K562 (cell line): ENCODE data around the gene PRICKLE2. TPM values are rescaled to one million over a fixed set of nuclear protein-coding genes. Genes with fewer than 3 reads are reported as not detected.

Source experiments
- ATAC-seq: fragments of 200-7000 bp; cut with Tn5 transposase; 3 replicates; pipeline ENCODE4 v1.9.1; 2020; ENCODE audit warnings: moderate library complexity
- BruUV-seq: library from RNA; stranded (reverse); fragments of 400-500 nt; replicated peaks from 2 replicates; lab custom pipeline; 2021; lab: Mats Ljungman, UMichigan
- CTCF ChIA-PET: fragments of 300-600 bp; formaldehyde crosslinking; extraction: SDS; loops from one replicate; lab custom pipeline; 2021; ENCODE audit warnings: low intra/inter-chr PET ratio; lab: Yijun Ruan, JAX
- POLR2A ChIA-PET: fragments of 300-600, 350-650 bp; sonication (Branson Sonifier 250); formaldehyde crosslinking; extraction: SDS; loops from one replicate; lab custom pipeline; 2021; ENCODE audit warnings: antibody characterized with exemption, inconsistent platforms; lab: Yijun Ruan, JAX
- DNase-seq, 4 experiments: peaks; one replicate each; pipeline versions ENCODE4 v3.0.0 to v3.0.0-alpha.2; 2011 to 2018; ENCODE audit warnings: low spot score in 3 of 4, mixed read lengths in 3 of 4; ENCODE audit errors: extremely low read depth in 1 of 4
- FAIRE-seq: peaks from 2 replicates; lab custom pipeline; 2011; peaks lifted over from hg19 to GRCh38; lab: Jason Lieb, UNC
- H2AFZ ChIP-seq: 2 replicates; pipeline ENCODE4 v1.6.0; 2011; ENCODE audit warnings: low read depth, low read length, control low read depth, inconsistent platforms
- H3K27ac ChIP-seq: fragments of 200-600 bp; 3 replicates; pipeline ENCODE4 v1.8.0; 2011; ENCODE audit warnings: low read depth, mild to moderate bottlenecking, control low read depth, inconsistent platforms, low read length, moderate library complexity, mixed read lengths; ENCODE audit errors: extremely low read depth
- H3K27me3 ChIP-seq, 2 experiments: fragments of 300-600 bp in 1 of 2; 2 replicates in 1 of 2; 3 replicates in 1 of 2; pipeline versions ENCODE4 v1.6.0 to v1.8.0; 2011; ENCODE audit warnings: inconsistent platforms in 2 of 2, low read length in 2 of 2, mild to moderate bottlenecking in 1 of 2, mixed read lengths in 1 of 2, moderate library complexity in 1 of 2; ENCODE audit not compliant: control insufficient read depth in 2 of 2, insufficient read depth in 2 of 2
- H3K36me3 ChIP-seq: fragments of 300-600 bp; 3 replicates; pipeline ENCODE4 v1.8.0; 2011; ENCODE audit warnings: mild to moderate bottlenecking, low read length, inconsistent platforms; ENCODE audit not compliant: control insufficient read depth, insufficient read depth
- H3K4me1 ChIP-seq, 2 experiments: fragments of 200-600 bp in 1 of 2; replicated peaks in 1 of 2; 2 replicates in 1 of 2; 3 replicates in 1 of 2; pipeline versions ENCODE4 v1.5.1 to v1.8.0; 2011; ENCODE audit warnings: inconsistent platforms in 2 of 2, low read length in 2 of 2, mild to moderate bottlenecking in 1 of 2, mixed read lengths in 1 of 2, moderate library complexity in 1 of 2; ENCODE audit not compliant: control insufficient read depth in 2 of 2, insufficient read depth in 2 of 2
- H3K4me2 ChIP-seq: 2 replicates; pipeline ENCODE4 v1.6.1; 2011; ENCODE audit warnings: low read length, control low read depth, inconsistent platforms, mixed read lengths; ENCODE audit not compliant: insufficient read depth
- H3K4me3 ChIP-seq: fragments of 200-600 bp; sonication (generic), shearing (Covaris generic); 2 replicates; pipeline ENCODE4 v1.5.1; 2016; ENCODE audit warnings: control low read depth, inconsistent platforms
- H3K79me2 ChIP-seq: fragments of 200-600 bp; 3 replicates; pipeline ENCODE4 v1.8.0; 2011; ENCODE audit warnings: low read length, inconsistent platforms; ENCODE audit not compliant: control insufficient read depth, insufficient read depth
- H3K9ac ChIP-seq, 2 experiments: 2 replicates each; pipeline versions ENCODE4 v1.6.0 to v1.6.1; 2011; ENCODE audit warnings: low read depth in 2 of 2, low read length in 2 of 2, control low read depth in 1 of 2, inconsistent platforms in 1 of 2, mild to moderate bottlenecking in 1 of 2, mixed read lengths in 1 of 2; ENCODE audit not compliant: insufficient read depth in 1 of 2
- H3K9me1 ChIP-seq: one replicate; pipeline ENCODE4 v1.6.0; 2011; ENCODE audit warnings: inconsistent platforms, mild to moderate bottlenecking, low read length, moderate library complexity; ENCODE audit not compliant: control insufficient read depth, insufficient read depth
- H3K9me3 ChIP-seq: replicated peaks from 2 replicates; pipeline ENCODE4 v1.5.1; 2011; ENCODE audit warnings: low read depth, low read length, inconsistent platforms; ENCODE audit not compliant: control insufficient read depth, insufficient read depth
- H4K20me1 ChIP-seq: replicated peaks from 2 replicates; pipeline ENCODE4 v1.6.1; 2011; ENCODE audit warnings: low read length, inconsistent platforms, mixed read lengths; ENCODE audit not compliant: control insufficient read depth, insufficient read depth
- CBX1 ChIP-seq: sonication (generic); IDR thresholded peaks from 2 replicates; pipeline ENCODE4 v1.6.1; 2016; ENCODE audit warnings: antibody characterized with exemption, low read depth, mild to moderate bottlenecking
- CREBBP ChIP-seq: IDR thresholded peaks from one replicate; pipeline ENCODE4 v1.6.1; 2012; ENCODE audit warnings: low read depth, mild to moderate bottlenecking, control low read depth, inconsistent platforms, low read length
- HMGN3 ChIP-seq: IDR thresholded peaks from 2 replicates; pipeline ENCODE4 v1.6.1; 2011; ENCODE audit warnings: borderline replicate concordance, low read depth, mild to moderate bottlenecking, mixed read lengths, low read length; ENCODE audit not compliant: insufficient read length; ENCODE audit errors: extremely low read depth
- KAT8 ChIP-seq: fragments of 450-650 bp; IDR thresholded peaks from 2 replicates; pipeline ENCODE4 v1.6.1; 2016; ENCODE audit warnings: low read depth, mild to moderate bottlenecking
- NCOA2 ChIP-seq, 2 experiments: fragments of 450-650 bp; IDR thresholded peaks; 2 replicates each; pipeline ENCODE4 v1.6.1; 2018; ENCODE audit warnings: mild to moderate bottlenecking in 2 of 2, moderate library complexity in 1 of 2; ENCODE audit not compliant: partially characterized antibody in 2 of 2
- PML ChIP-seq: IDR thresholded peaks from 2 replicates; pipeline ENCODE4 v1.6.1; 2012; ENCODE audit warnings: low read length, inconsistent platforms
- ZFP36 ChIP-seq: fragments of 150-350 bp; IDR thresholded peaks from 2 replicates; pipeline ENCODE4 v1.6.1; 2018; ENCODE audit warnings: low read length, low read depth; ENCODE audit not compliant: partially characterized antibody
- ZNF699 ChIP-seq: fragments of 250-450 bp; sonication (Bioruptor Pico); IDR thresholded peaks from 2 replicates; pipeline ENCODE4 v1.8.0; 2021; ENCODE audit warnings: mild to moderate bottlenecking, moderate library complexity; ENCODE audit not compliant: insufficient replicate concordance
- WGBS: fragments of 100-300 bp; shearing (Covaris generic); methylation state at CpG from one replicate; pipeline ENCODE4 v1.1.6; 2016; ENCODE audit warnings: low coverage, mixed read lengths; ENCODE audit not compliant: insufficient coverage; ENCODE audit errors: missing lambda C conversion rate; 5-methylcytosine and 5-hydroxymethylcytosine counted together
- in situ Hi-C: fragments of 300-500 bp; cut with MboI; formaldehyde crosslinking; loops from 4 replicates; pipeline ENCODE4 v1.15.0; 2018; ENCODE audit warnings: inconsistent platforms, mixed read lengths
- intact Hi-C: fragments of 100-400 bp; cut with micrococcal nuclease; formaldehyde crosslinking; loops from 2 replicates; pipeline ENCODE4 v1.14.2; 2022
- polyA plus RNA-seq, 8 experiments: library from polyadenylated mRNA; depleted of rRNA in 4 of 8; stranded (reverse) in 5 of 8; unstranded in 3 of 8; fragments of >200 nt; fragmentation: Nextera tagmentation in 2 of 8; fragmentation: Illumina TruSeq in 1 of 8; extraction: Ambion mirVana in 2 of 8; extraction: Trizol in 1 of 8; gene quantifications; 2 replicates each; pipeline versions ENCODE4 v1.2.1 to v1.2.3, GENCODE V29; 2011 to 2014; ENCODE audit warnings: inconsistent platforms in 1 of 8, missing spikeins in 1 of 8
- total RNA-seq, 7 experiments: library from RNA; depleted of rRNA in 6 of 7; stranded (reverse); fragments of >200 nt in 6 of 7; fragmentation: Illumina TruSeq in 2 of 7; extraction: Trizol in 2 of 7; gene quantifications; 2 replicates each; pipeline versions ENCODE4 v1.2.1 to v1.2.3, GENCODE V29; 2011 to 2021; ENCODE audit warnings: low replicate concordance in 1 of 7
- TF ChIP-seq, protein P1 (sequence below): fragments of 200-800 bp; sonication (Bioruptor generic); IDR thresholded peaks from 2 replicates; pipeline ENCODE4 v1.6.1; 2017; ENCODE audit warnings: missing genetic modification characterization, missing compliant biosample characterization
- TF ChIP-seq, protein P2 (sequence below): sonication (generic); formaldehyde crosslinking; IDR thresholded peaks from 2 replicates; pipeline ENCODE4 v1.8.1; 2022; ENCODE audit warnings: missing genetic modification reagents
- TF ChIP-seq, protein P3 (sequence below): fragments of 250-450 bp; sonication (Bioruptor Pico); IDR thresholded peaks from 2 replicates; pipeline ENCODE4 v1.4.0; 2020

The PRICKLE2 gene
- total and polyA plus RNA-seq, 9 of the 15 experiments (the other 6 are each of a cell fraction or from before 2014, with no cell fraction given): 0.07 to 0.09 TPM; not detected in 7

- Histone ChIP-seq H3K4me1 (no peaks in the 10 kb centered on the region), H3K36me3 (no peaks in the 10 kb centered on the region), H3K4me2 (no peak overlapping the region), H2AFZ (no peak overlapping the region), H3K4me3 (no peak overlapping the region), H3K79me2 (no peaks in the 10 kb centered on the region), H3K27ac (no peak overlapping the region), H3K9me3 (no peaks in the 10 kb centered on the region), H4K20me1 (no peaks in the 10 kb centered on the region), H3K27me3 (peaks cover 0 to 5% of the 10 kb centered on the region in 2 experiments; a peak in 2 of 5 replicates), H3K9ac (no peak overlapping the region), H3K9me1 (no peaks in the 10 kb centered on the region)
- TF ChIP-seq CBX1: no peak
- TF ChIP-seq KAT8: no peak
- TF ChIP-seq ZFP36: no peak
- TF ChIP-seq, protein P1, sequence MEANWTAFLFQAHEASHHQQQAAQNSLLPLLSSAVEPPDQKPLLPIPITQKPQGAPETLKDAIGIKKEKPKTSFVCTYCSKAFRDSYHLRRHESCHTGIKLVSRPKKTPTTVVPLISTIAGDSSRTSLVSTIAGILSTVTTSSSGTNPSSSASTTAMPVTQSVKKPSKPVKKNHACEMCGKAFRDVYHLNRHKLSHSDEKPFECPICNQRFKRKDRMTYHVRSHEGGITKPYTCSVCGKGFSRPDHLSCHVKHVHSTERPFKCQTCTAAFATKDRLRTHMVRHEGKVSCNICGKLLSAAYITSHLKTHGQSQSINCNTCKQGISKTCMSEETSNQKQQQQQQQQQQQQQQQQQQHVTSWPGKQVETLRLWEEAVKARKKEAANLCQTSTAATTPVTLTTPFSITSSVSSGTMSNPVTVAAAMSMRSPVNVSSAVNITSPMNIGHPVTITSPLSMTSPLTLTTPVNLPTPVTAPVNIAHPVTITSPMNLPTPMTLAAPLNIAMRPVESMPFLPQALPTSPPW (CRISPR knock-in tag): no peak
- no peak for TF ChIP-seq PML
- no peak for TF ChIP-seq NCOA2 (IDR thresholded peaks at IDR 0.05; ENCODE audit: partially characterized antibody in 2 of 2)
- no peak for TF ChIP-seq ZNF699
- TF ChIP-seq CREBBP: no peak
- TF ChIP-seq, protein P2, sequence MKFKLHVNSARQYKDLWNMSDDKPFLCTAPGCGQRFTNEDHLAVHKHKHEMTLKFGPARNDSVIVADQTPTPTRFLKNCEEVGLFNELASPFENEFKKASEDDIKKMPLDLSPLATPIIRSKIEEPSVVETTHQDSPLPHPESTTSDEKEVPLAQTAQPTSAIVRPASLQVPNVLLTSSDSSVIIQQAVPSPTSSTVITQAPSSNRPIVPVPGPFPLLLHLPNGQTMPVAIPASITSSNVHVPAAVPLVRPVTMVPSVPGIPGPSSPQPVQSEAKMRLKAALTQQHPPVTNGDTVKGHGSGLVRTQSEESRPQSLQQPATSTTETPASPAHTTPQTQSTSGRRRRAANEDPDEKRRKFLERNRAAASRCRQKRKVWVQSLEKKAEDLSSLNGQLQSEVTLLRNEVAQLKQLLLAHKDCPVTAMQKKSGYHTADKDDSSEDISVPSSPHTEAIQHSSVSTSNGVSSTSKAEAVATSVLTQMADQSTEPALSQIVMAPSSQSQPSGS (CRISPR knock-in tag): no peak
- no peak for TF ChIP-seq HMGN3
- TF ChIP-seq, protein P3, sequence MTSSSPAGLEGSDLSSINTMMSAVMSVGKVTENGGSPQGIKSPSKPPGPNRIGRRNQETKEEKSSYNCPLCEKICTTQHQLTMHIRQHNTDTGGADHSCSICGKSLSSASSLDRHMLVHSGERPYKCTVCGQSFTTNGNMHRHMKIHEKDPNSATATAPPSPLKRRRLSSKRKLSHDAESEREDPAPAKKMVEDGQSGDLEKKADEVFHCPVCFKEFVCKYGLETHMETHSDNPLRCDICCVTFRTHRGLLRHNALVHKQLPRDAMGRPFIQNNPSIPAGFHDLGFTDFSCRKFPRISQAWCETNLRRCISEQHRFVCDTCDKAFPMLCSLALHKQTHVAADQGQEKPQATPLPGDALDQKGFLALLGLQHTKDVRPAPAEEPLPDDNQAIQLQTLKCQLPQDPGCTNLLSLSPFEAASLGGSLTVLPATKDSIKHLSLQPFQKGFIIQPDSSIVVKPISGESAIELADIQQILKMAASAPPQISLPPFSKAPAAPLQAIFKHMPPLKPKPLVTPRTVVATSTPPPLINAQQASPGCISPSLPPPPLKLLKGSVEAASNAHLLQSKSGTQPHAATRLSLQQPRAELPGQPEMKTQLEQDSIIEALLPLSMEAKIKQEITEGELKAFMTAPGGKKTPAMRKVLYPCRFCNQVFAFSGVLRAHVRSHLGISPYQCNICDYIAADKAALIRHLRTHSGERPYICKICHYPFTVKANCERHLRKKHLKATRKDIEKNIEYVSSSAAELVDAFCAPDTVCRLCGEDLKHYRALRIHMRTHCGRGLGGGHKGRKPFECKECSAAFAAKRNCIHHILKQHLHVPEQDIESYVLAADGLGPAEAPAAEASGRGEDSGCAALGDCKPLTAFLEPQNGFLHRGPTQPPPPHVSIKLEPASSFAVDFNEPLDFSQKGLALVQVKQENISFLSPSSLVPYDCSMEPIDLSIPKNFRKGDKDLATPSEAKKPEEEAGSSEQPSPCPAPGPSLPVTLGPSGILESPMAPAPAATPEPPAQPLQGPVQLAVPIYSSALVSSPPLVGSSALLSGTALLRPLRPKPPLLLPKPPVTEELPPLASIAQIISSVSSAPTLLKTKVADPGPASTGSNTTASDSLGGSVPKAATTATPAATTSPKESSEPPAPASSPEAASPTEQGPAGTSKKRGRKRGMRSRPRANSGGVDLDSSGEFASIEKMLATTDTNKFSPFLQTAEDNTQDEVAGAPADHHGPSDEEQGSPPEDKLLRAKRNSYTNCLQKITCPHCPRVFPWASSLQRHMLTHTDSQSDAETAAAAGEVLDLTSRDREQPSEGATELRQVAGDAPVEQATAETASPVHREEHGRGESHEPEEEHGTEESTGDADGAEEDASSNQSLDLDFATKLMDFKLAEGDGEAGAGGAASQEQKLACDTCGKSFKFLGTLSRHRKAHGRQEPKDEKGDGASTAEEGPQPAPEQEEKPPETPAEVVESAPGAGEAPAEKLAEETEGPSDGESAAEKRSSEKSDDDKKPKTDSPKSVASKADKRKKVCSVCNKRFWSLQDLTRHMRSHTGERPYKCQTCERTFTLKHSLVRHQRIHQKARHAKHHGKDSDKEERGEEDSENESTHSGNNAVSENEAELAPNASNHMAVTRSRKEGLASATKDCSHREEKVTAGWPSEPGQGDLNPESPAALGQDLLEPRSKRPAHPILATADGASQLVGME: no peak
- CTCF ChIA-PET: no interaction called here
- intact Hi-C loops: no loop called here
- DNase-seq: no peak
- POLR2A ChIA-PET: no interaction called here
- WGBS: 0% methylated on average over 3 of the region's 3 CpGs
- no peak for ATAC-seq
- in situ Hi-C loops: no loop called here
- FAIRE-seq: no peak
- BruUV-seq: no TSS peak
These were observed 45.6 kb upstream of the PRICKLE2 start for GRCh38 chr3:64270866-64271260.
